ENCODE results near the gene JMJD7.

JMJD7 gene

DNA sequence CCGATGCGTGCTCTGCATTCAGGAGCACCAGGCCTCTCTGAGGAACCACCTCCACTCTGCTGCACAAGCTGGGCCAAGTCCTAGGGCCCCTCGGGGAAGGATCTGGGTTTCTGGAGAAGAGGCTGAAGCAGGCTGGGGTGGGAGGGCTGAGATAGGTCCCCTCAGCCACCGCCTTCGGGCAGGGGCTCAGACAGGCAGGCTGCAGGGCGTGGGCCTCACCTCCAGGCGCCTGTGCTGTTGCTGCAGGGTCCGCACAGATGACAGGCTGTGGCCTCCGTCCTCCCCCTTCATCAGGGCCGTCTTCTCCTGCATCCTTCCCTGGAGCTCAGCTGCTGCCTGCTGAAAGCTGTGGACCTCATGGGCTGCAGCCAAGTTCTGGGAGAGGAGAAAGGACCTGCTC is 25.9 kb downstream of the JMJD7 start:
- Mint-ChIP-seq H3K4me1 (ENCODE audit: low read depth) (peaks cover 1% of the 10 kb centered on the region), H3K4me3 (no peak overlapping the region), H3K36me3 (no peaks in the 10 kb centered on the region), H3K27me3 (no peaks in the 10 kb centered on the region), H3K9me3 (ENCODE audit: low read depth) (no peaks in the 10 kb centered on the region), H3K27ac (no peak overlapping the region)

DNA sequence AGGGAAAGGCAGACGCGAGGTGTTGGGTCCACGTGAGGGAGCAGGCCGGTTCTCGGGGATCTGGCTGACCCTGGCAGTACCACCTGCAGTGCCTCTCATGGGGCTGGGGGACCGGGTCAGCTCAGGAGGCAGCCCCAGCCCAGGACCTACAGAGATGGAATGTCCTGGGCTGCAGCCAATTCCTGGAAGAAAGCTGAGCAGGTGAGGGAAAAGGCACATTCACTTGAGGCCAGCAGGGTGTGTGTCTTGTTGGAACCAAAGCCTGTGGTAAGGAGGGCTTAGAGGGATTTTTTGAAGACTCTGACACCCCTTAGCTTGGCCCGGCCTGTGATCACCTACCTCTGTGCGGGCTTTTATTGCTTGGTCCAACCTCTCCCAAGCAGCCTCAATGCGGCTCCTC is 26.6 kb downstream of the JMJD7 start:
- Mint-ChIP-seq H3K4me1 (ENCODE audit: low read depth) (peaks cover 1% of the 10 kb centered on the region), H3K27me3 (no peaks in the 10 kb centered on the region), H3K4me3 (no peak overlapping the region), H3K36me3 (no peaks in the 10 kb centered on the region), H3K27ac (no peak overlapping the region), H3K9me3 (ENCODE audit: low read depth) (no peaks in the 10 kb centered on the region)

DNA sequence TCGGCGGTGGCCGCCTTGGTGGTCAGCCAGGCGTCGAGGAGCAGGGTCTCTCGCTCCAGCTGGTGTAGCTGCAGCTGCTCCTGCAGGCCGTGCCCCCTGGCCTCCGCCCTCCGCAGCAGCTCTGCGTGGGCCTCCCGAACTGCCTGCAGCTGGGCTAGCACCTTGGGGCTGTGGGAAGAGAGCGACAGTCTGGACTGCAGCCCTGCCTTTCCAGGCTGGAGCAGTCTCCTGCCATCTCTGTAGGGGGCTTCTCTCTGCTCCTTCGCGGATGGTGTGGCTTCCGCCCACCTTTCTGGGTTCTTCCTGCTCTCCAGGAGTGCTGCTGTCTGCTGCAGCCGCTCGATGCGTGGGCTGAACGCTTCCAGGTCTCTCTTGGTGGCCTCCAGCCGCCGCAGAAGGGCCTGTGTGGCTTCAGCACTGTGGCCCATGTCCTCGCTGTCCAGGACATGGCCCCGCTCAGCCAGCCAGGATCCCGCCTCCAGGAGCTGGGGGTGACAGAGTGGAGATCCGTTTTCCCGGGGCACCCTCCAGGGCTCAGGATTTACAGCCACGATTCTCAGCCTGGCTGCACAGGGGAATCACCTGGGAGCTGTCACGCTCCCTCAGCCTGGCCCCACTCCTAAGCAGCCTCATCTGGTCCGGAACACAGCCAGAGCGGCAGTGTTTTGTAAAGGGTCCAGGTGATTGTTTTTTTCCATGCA is 27.5 kb downstream of the JMJD7 start:
- no peak overlapping the region for H3K4me3 Mint-ChIP-seq
- H3K27me3 Mint-ChIP-seq: no peaks in the 10 kb centered on the region
- no peaks in the 10 kb centered on the region for H3K9me3 Mint-ChIP-seq (ENCODE audit: low read depth)
- peaks cover 6% of the 10 kb centered on the region for H3K4me1 Mint-ChIP-seq (ENCODE audit: low read depth)
- H3K27ac Mint-ChIP-seq: no peak overlapping the region
- H3K36me3 Mint-ChIP-seq: no peaks in the 10 kb centered on the region

DNA sequence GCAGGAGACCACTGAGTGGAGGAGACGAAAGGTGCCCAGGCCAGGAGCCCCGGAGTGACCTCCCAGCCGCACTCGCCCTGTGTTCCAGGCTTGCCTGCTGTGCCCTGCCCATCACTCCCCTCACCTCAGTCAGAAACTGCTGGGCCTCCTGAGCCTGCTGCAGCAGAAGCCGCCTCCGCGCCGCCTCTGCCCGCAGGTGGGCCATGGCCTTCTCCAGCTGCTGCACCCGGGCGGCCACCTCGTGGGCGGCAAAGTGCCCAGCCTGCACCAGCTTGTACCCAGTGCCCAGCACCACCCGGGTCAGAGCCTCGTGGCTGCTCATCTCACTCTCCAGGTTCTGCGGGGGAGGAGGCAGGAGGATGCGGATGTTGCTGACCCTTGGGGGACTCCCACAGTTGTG is 28.4 kb downstream of the JMJD7 start:
- no peaks in the 10 kb centered on the region for H3K9me3 Mint-ChIP-seq (ENCODE audit: low read depth)
- no peaks in the 10 kb centered on the region for H3K36me3 Mint-ChIP-seq
- peaks cover 8% of the 10 kb centered on the region for H3K4me1 Mint-ChIP-seq (ENCODE audit: low read depth)
- no peaks in the 10 kb centered on the region for H3K27me3 Mint-ChIP-seq
- no peak overlapping the region for H3K27ac Mint-ChIP-seq
- no peak overlapping the region for H3K4me3 Mint-ChIP-seq

DNA sequence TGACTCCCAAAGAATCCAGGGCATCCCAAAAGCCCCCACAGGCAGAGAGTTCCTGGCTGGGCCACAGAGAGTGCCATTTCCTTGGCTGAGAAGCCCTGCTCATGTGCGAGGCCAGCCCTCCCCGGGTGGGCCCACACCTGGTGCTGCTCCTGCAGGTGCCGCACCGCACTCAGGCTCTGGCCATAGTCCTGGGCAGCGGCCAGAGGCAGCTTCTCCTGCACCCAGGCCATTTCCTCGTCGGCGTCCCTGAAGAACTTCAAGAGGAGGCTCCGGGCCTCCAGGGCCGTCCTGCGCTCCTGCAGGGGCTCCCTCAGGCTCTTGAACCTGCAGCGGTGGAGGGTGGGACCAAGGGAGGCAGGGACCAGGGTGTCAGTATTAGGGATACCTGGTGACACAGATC is 28.8 kb downstream of the JMJD7 start:
- Mint-ChIP-seq H3K27ac (no peak overlapping the region), H3K36me3 (no peaks in the 10 kb centered on the region), H3K4me1 (ENCODE audit: low read depth) (peaks cover 8% of the 10 kb centered on the region), H3K4me3 (no peak overlapping the region), H3K27me3 (no peaks in the 10 kb centered on the region), H3K9me3 (ENCODE audit: low read depth) (no peaks in the 10 kb centered on the region)

DNA sequence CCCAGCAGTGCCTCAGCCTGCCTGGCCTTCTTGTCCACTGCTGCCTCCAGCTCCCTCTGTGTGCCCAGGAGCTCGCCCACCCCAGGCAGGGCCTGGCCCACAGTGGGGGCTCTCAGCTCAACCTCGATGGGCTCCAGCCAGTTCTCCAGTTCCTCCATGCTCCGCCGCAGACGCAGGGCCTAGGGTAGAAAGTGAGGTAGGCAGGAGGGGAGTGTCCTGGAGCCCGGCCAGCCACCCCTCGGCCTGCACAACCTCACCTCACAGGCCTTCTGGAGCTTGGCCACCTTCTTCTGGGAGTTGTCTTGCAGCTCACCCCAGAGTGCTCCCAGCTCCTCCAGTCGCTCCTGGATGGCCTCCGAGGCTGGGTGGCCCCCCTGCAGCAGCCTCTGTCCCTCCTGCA is 29.4 kb downstream of the JMJD7 start:
- H3K27ac Mint-ChIP-seq: no peak overlapping the region
- H3K36me3 Mint-ChIP-seq: no peaks in the 10 kb centered on the region
- H3K27me3 Mint-ChIP-seq: no peaks in the 10 kb centered on the region
- H3K4me3 Mint-ChIP-seq: no peak overlapping the region
- H3K4me1 Mint-ChIP-seq (ENCODE audit: low read depth): peaks cover 8% of the 10 kb centered on the region
- H3K9me3 Mint-ChIP-seq (ENCODE audit: low read depth): no peaks in the 10 kb centered on the region

DNA sequence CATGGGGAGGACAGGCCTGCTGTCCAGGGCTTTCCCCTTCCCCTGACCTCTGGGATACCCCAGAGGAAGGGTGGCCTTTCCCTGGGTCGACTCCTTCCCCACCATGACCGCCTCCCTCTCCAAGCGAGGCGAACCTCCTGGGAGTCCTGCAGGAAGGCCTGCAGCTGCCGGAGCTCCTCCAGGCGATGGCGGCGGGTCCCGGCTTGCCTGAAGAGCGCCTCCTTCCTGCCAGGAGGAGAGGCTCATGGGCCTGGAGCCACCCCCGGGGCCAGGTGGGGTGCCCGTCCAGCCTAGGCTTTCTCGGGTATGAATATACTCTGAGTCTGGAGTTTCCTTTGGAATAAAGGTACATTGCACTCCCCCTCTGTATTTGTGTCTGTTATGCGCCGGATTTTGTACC is 30.9 kb downstream of the JMJD7 start:
- no peak overlapping the region for H3K27ac Mint-ChIP-seq
- H3K9me3 Mint-ChIP-seq (ENCODE audit: low read depth): no peaks in the 10 kb centered on the region

DNA sequence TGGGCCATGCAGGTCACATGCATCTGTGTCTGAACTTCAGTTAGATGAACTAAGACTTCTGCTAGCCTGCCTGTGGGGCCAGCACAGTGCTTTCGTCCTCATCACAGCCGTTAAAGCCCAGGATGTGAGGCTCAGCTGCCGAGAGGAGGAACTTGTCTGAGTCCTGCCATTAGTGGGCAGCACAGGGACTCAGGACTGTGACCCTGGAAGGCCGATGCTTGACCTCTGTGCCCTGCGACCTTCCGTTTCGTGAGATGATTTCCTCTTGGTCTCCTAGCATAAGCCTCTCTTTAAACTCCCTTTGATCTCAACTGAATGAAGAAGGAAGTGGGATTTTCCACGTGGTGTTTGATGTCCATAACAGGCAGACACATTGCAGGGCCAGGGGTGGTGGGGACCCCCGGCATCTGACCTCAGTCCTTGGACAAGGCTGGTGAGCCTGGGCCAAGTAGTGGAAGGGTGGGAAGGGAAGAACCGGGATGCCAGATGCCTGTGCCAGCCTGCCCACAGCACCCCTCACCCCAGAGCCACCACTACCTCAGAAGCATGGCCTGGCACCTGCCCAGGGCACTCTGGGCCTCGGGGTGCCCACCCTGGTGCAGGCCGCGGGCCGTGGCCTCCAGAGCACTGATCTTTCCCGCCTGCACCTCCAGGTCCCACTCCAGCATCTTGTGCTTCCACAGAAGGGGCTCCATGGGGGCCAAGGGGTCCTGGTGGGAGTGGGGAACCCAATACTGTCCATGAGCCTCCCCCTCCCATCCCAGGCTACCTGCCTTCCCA is 32.3 kb downstream of the JMJD7 start:
- no peak overlapping the region for H3K4me3 Mint-ChIP-seq
- H3K4me1 Mint-ChIP-seq (ENCODE audit: low read depth): peaks cover 8% of the 10 kb centered on the region
- no peaks in the 10 kb centered on the region for H3K27me3 Mint-ChIP-seq
- no peak overlapping the region for H3K27ac Mint-ChIP-seq
- H3K36me3 Mint-ChIP-seq: no peaks in the 10 kb centered on the region
- no peaks in the 10 kb centered on the region for H3K9me3 Mint-ChIP-seq (ENCODE audit: low read depth)

More for the DNA sequence above, 30.9 kb downstream of the JMJD7 start:
- no peak overlapping the region for H3K4me3 Mint-ChIP-seq
- H3K27me3 Mint-ChIP-seq: no peaks in the 10 kb centered on the region
- H3K4me1 Mint-ChIP-seq (ENCODE audit: low read depth): peaks cover 8% of the 10 kb centered on the region
- no peaks in the 10 kb centered on the region for H3K36me3 Mint-ChIP-seq

DNA sequence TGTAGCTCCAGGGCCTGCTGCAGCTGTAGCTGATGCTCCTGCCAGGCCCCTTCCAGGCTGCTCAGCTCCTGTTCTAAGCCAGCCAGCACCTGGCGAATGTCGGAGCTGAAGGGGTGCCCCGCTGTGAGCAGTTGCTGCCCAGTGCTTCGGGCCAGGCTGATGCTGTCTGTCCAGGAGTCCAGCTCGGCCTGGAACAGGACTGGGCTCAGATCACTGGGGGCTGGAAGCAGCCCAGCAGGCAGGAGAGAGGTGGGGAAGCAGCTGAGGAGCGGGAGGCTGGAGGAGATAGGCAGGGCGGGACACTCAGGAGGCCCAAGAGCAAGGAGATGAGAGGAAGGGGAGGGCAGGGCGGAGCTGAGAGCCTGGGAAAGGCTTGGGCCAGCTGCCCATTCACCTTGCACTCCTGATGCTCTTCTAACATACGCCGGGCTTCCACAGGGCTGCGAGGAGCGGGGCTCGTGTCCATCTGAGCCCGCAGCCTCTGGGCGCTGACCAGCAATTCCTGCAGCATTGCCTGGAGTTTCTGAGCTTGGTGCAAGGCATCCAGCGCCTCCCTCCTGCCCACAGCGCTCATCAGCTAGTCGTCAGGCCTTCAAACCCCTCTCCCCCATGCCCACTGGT is 34.0 kb downstream of the JMJD7 start:
- Mint-ChIP-seq H3K4me3 (no peak overlapping the region), H3K27ac (no peak overlapping the region), H3K4me1 (ENCODE audit: low read depth) (peaks cover 8% of the 10 kb centered on the region), H3K36me3 (no peaks in the 10 kb centered on the region), H3K27me3 (no peaks in the 10 kb centered on the region), H3K9me3 (ENCODE audit: low read depth) (no peaks in the 10 kb centered on the region)

DNA sequence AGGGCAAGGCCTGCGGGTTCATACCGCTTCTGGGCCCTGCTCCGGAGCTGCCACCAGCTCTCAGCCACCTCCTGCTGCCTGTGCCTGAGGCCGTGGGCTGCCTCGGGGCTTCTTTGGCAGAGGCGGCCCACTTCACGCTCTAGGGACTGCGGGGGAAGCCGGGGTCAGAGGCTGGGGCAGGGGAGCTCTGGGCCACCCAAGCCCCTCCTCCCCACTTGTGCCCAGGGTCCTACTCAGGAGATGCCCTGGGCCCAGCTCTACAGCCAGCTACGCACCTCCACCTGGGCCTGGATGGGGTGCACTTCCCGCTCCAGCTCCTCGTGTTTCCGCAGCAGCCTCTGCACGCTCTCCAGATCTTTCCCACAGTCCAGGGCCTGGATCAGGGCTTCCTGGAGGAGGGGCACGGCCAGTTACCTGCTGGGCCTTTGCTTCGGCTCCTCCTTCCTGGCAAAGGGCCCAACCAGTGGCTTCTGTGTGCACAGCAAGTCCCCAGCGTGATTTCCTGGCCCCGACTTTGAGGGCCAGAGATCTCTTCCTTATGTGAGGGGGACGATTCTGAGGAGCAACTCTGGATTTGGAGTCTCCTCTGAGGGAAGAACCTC is 34.7 kb downstream of the JMJD7 start:
- Mint-ChIP-seq H3K27me3 (no peaks in the 10 kb centered on the region), H3K4me1 (ENCODE audit: low read depth) (peaks cover 8% of the 10 kb centered on the region), H3K27ac (no peak overlapping the region), H3K9me3 (ENCODE audit: low read depth) (no peaks in the 10 kb centered on the region), H3K36me3 (no peaks in the 10 kb centered on the region), H3K4me3 (no peak overlapping the region)

DNA sequence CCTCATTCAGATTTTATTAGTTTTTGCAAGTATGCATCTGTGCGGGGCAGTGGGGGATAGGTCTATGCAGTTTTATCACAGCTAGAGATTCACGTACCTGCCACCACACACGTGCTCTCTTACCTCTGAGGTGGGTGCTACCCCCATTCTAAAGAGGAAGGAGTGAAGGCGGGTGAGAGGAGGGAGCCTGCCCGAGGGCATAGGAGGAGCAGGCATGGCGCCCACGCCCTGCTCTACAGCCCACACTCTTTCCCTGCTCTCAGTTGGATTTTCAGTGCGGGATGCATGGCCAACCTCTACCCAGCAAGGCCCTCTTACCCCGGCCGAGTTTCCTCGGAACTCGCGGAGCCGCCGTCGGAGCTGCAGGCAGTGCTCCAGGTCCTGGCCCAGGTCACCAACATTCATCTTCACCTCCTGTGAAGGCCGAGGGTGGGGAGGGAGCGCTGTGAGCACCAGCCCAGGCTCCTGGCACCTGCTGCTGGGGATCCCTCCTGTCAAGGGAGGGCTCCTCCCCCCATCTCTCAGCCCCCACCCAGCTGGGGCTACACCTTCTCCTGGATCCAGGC is 37.7 kb downstream of the JMJD7 start:
- Mint-ChIP-seq H3K4me3 (no peak overlapping the region), H3K9me3 (ENCODE audit: low read depth) (no peaks in the 10 kb centered on the region), H3K27ac (no peak overlapping the region)

DNA sequence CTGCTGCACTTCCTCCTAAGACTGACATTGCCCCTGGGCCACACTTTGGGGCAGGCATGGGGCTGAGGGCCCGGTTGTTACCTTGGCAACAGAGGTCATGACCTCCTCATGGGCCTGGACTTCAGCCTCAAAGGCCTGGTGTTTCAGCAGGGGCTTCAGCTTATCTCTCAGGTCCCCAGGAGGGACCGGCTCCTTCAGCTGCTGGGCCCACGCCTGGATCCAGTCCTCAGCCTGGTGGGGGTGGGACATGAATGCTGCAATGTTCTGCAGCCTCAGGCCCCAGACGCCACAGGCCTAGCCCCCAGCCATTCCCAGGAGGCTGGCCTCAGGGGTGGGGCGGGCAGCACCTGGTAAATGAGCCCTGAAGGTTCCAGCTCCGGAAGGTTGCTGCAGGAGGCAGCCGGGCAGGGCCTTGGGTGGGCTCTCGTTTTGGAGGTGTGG is 38.4 kb downstream of the JMJD7 start:
- Mint-ChIP-seq H3K4me3 (no peak overlapping the region), H3K27me3 (no peaks in the 10 kb centered on the region), H3K27ac (no peak overlapping the region), H3K4me1 (ENCODE audit: low read depth) (peaks cover 8% of the 10 kb centered on the region), H3K9me3 (ENCODE audit: low read depth) (no peaks in the 10 kb centered on the region), H3K36me3 (no peaks in the 10 kb centered on the region)

More for the DNA sequence above, 37.7 kb downstream of the JMJD7 start:
- peaks cover 4% of the 10 kb centered on the region for H3K4me1 Mint-ChIP-seq (ENCODE audit: low read depth)
- no peaks in the 10 kb centered on the region for H3K27me3 Mint-ChIP-seq
- no peaks in the 10 kb centered on the region for H3K36me3 Mint-ChIP-seq

DNA sequence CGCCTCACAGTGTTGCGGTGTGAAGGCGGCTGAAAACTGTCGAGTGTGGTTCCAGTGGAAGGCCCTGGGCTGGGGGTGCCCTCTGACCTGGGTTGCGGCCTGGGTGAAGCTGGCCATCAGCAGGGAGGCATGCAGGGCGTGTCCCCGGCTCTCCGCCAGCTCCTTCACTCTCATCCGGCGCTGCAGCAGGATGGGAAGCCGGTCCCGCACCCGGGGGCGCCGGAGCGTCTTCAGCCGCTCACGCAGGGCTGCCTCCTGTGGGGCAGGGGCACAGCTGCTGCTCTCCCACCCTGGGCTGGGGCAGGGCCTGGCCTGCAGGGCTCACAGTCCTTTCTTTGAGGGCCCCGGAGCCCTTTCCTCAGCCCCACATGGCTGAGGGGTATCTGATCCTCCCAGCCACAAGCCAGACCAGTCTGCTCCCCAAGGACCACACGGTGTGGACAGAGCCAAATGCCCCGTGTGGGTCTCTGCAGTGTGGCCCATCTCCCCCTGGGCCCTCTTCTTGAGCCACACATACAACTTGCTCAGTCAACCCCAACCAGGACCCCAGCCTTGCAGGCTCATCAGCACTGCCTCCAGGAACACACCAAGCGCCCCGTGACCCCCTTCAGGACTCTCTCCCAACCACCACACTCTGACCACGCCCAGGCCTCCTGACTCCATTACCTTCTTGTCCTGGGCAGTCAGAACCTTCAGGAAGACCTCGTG is 39.1 kb downstream of the JMJD7 start:
- H3K27me3 Mint-ChIP-seq: no peaks in the 10 kb centered on the region
- peaks cover 8% of the 10 kb centered on the region for H3K4me1 Mint-ChIP-seq (ENCODE audit: low read depth)
- H3K27ac Mint-ChIP-seq: no peak overlapping the region
- H3K4me3 Mint-ChIP-seq: no peak overlapping the region
- H3K9me3 Mint-ChIP-seq (ENCODE audit: low read depth): no peaks in the 10 kb centered on the region
- H3K36me3 Mint-ChIP-seq: no peaks in the 10 kb centered on the region

DNA sequence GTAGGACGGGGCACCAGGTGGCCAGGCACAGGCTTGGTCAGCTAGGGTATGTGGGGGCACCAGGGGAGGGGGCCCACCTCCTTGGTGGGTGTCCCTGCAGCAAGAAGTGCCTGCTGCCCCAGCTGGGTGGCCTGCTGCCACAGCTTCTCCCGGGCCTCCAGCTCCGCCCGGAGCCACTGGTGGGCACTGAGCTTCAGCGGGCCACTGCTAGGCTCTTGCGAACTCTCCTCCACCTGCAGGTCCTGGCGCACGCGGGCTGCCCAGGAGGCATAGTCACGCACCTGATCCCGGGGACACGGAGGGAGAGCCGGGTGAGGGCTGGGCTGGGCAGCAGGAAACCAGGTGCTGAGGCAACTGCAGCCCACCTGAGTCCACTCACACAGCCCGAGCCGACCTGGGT is 40.4 kb downstream of the JMJD7 start:
- Mint-ChIP-seq H3K36me3 (no peaks in the 10 kb centered on the region), H3K27me3 (no peaks in the 10 kb centered on the region), H3K4me1 (ENCODE audit: low read depth) (peaks cover 8% of the 10 kb centered on the region), H3K9me3 (ENCODE audit: low read depth) (no peaks in the 10 kb centered on the region), H3K27ac (no peak overlapping the region), H3K4me3 (no peak overlapping the region)
